IPS-15b (cell line): ENCODE data around the gene PRCP.

Experiments used
- H3K27me3 ChIP-seq: one replicate; pipeline ENCODE4 v1.6.1; 2013; ENCODE audit warnings: low read length; ENCODE audit not compliant: control insufficient read depth, insufficient read depth
- H3K36me3 ChIP-seq: one replicate; pipeline ENCODE4 v1.6.1; 2013; ENCODE audit warnings: low read length; ENCODE audit not compliant: control insufficient read depth, insufficient read depth
- H3K4me1 ChIP-seq: one replicate; pipeline ENCODE4 v1.6.1; 2013; ENCODE audit warnings: mild to moderate bottlenecking, low read length; ENCODE audit not compliant: control insufficient read depth, insufficient read depth
- H3K4me3 ChIP-seq: one replicate; pipeline ENCODE4 v1.5.1; 2013; ENCODE audit warnings: low read depth, low read length
- H3K9ac ChIP-seq: one replicate; pipeline ENCODE4 v1.6.1; 2013; ENCODE audit warnings: low read depth, mild to moderate bottlenecking, low read length
- H3K9me3 ChIP-seq: one replicate; pipeline ENCODE4 v1.6.1; 2013; ENCODE audit warnings: mild to moderate bottlenecking, low read length; ENCODE audit not compliant: control insufficient read depth, insufficient read depth

The PRCP gene

DNA sequence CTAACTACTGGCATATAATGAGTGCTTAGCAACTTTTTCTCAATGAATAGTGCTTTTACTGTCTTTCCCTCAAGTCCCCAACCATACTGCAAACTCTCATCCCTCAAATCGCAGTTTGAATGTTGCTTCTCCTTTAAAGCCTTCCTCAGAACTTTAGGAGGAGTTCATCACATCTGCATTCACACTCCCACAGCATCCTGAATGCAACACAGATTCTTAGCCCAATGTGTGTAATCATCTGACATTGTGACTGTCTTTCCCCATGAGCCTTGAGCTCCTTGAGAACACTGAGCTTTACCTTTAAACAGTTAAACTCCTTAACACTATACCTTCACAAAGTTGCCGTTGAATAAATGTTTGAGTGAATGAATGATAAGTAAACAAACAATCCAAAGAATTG lies 84.8 kb downstream of the PRCP start:
- Histone ChIP-seq H3K4me3 (no peak overlapping the region), H3K36me3 (no peaks in the 10 kb centered on the region), H3K9me3 (no peaks in the 10 kb centered on the region), H3K4me1 (peaks cover 7% of the 10 kb centered on the region), H3K9ac (no peak overlapping the region), H3K27me3 (no peaks in the 10 kb centered on the region)

DNA sequence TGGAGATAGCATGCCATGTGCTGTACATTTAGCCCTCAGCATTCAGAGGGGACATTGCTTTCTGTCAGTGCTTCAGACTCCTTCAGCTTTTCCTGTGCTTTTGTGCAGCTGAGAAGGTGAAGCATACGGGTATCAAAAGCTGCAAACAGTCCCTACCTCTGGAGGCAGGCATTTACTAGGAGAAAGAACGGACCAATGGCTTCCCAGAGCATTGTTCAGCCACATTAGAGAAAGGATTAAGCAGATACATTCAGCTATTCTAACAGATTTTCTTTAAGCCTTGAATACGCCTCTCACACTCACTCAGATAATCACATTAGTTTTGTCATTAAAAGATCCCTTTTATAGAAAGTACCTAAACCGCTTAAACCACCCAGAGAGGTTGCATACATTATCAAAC lies 85.9 kb downstream of the PRCP start:
- Histone ChIP-seq H3K9me3 (no peaks in the 10 kb centered on the region), H3K27me3 (no peaks in the 10 kb centered on the region), H3K36me3 (no peaks in the 10 kb centered on the region), H3K4me1 (peaks cover 7% of the 10 kb centered on the region), H3K9ac (no peak overlapping the region), H3K4me3 (no peak overlapping the region)

DNA sequence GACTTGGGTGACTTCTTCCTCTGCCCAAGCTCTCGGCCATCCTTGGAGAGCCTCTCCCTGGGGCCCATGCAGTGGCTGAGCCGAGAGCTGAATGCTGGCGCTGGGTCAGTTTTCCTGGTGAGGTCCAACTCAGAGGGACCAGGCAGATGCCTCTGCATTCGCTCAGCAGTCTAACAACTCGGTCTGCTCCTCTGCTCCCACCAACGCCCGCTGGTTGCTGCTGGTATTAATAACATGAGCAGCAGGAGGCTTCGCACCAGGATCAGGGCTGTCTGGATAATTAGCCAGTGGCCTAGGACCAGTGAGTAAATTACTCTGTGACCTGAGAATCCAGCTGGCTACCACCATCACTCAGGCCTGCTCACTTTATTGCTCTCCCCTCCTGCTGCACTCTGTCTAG lies 88.9 kb downstream of the PRCP start:
- Histone ChIP-seq H3K4me1 (peaks cover 7% of the 10 kb centered on the region), H3K27me3 (no peaks in the 10 kb centered on the region), H3K9ac (no peak overlapping the region), H3K9me3 (no peaks in the 10 kb centered on the region), H3K36me3 (no peaks in the 10 kb centered on the region), H3K4me3 (no peak overlapping the region)

DNA sequence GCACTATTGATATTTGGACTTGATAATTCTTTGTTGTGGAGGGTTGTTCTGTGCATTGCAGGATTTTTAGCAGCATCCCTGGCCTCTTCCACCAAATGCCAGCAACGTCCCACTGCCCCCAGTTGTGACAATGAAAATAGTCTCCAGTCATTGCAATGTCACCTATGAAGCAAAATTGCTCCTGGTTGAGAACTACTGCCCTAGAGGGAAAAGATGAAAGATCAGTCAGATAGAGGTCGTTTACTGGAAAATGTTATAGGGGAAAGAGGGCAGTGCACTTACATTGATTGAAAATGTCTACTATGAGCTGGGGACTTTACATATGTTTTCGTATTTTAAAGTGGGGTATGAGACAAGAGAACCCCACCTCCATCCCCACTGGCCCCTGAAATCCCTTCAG lies 89.5 kb downstream of the PRCP start:
- H3K4me3 ChIP-seq = no peak overlapping the region
- peaks cover 7% of the 10 kb centered on the region for H3K4me1 ChIP-seq
- no peaks in the 10 kb centered on the region for H3K27me3 ChIP-seq
- H3K9ac ChIP-seq = no peak overlapping the region
- H3K36me3 ChIP-seq = no peaks in the 10 kb centered on the region
- no peaks in the 10 kb centered on the region for H3K9me3 ChIP-seq

DNA sequence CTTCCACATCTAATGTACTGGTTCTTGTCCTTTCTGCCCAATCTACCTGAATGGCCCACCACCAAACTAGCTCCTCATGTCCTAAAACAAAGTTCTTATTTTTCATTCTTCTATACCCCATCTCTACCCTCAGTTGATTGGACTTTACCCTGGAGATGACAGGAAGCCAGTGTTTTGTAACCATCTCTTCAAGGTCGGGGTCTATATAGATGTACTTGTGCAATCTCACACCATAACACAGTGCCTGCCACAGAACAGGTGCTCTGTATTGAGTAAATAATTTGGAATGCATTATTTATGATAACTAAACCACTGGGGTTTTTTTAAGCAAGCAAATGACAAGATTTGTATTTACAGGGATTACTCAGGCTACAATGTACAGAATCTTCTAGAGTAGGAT lies 89.9 kb downstream of the PRCP start:
- H3K9me3 ChIP-seq = no peaks in the 10 kb centered on the region
- H3K4me1 ChIP-seq = peaks cover 7% of the 10 kb centered on the region
- H3K4me3 ChIP-seq = no peak overlapping the region
- H3K27me3 ChIP-seq = no peaks in the 10 kb centered on the region
- H3K9ac ChIP-seq = no peak overlapping the region
- H3K36me3 ChIP-seq = no peaks in the 10 kb centered on the region

DNA sequence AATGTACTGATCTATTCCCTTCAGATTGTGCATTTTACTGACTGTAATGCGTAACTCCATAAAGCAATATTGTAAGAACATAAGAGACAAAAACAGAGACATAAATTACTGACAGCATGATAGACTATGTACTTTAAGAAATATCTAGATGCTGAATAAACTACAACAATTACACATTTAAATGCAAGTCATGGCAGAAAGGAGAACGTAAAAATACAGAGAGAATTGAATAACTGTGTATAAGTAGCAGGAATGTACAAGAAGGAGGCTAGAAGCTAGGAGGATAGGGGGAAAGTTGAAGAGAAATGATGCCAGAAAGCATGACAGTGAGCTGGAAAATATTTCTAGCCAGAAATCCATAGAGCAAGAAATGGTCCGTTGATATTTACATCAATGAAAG lies 92.6 kb downstream of the PRCP start:
- Histone ChIP-seq H3K36me3 (no peaks in the 10 kb centered on the region), H3K4me1 (no peaks in the 10 kb centered on the region), H3K9ac (no peak overlapping the region), H3K4me3 (no peak overlapping the region), H3K27me3 (no peaks in the 10 kb centered on the region), H3K9me3 (no peaks in the 10 kb centered on the region)

DNA sequence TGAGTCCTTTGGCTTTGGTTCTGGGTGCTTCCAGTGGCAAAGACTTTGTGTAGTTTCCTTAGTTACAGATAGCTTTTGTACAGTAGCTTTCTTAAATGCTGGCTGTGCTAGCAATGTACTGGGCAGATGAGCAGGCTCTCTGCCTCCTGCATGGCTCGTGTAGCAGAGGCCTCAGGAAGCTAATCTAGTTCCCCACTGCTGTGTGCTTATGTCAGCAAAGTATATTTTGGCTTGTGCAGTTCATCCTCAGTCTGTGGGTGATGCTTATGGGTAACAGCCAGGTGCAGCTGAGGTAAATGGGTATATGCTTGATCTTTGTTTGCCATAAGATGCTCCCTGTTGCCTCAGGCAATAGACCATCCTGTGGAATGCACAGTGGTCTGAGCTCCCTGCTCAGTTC lies 97.5 kb downstream of the PRCP start:
- H3K9ac ChIP-seq = no peak overlapping the region
- H3K4me1 ChIP-seq = no peaks in the 10 kb centered on the region
- no peaks in the 10 kb centered on the region for H3K9me3 ChIP-seq
- no peaks in the 10 kb centered on the region for H3K36me3 ChIP-seq
- no peaks in the 10 kb centered on the region for H3K27me3 ChIP-seq
- H3K4me3 ChIP-seq = no peak overlapping the region

DNA sequence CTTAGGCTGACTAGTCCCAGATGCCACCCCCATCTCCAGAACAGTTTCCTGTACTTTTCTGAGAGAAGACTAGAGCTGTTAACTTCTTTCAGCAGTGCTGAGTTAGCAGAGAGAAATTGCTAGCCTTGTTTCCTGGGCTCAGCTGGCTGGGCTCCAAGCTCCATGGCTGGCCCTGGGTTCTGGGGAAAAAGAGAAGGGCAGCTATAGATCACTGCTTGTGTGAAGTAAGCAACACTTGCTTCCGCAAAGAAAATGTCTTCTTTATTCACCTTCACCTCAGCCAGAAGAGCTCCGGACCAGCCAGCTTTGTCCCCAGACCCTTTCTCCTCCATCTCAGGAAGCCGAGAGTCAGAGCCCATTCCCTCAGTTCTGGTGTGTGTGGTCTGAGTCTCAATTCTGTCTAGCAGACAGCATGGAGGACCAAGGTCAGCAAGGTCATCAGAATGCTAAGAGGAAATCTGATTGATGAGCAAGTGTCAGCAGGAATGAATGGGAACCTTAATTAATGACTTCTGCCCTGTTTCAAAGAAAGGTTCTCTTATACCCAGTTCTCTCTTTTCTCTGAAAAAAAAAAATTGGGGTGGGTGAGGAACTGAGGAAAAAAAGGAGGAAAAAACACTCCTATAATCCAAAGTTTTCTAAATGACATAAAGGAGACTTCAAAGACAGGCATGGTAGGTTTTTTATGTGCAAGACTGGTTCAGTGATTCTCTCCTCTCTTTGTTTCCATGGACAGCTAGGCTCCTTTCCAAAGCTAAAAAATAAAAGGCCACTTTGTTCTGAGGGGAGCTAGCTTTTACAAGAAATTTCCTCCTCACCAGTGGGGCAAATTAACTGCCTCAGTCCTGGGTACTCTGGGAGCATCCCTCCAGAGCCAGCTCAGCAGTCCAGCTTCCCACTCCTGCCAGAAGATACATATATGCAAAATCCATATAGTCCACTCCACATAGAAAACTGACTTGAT lies 103.0 kb downstream of the PRCP start:
- H3K9ac ChIP-seq = no peak overlapping the region
- H3K4me1 ChIP-seq = no peaks in the 10 kb centered on the region
- no peak overlapping the region for H3K4me3 ChIP-seq
- H3K36me3 ChIP-seq = no peaks in the 10 kb centered on the region
- H3K27me3 ChIP-seq = no peaks in the 10 kb centered on the region
- H3K9me3 ChIP-seq = no peaks in the 10 kb centered on the region

DNA sequence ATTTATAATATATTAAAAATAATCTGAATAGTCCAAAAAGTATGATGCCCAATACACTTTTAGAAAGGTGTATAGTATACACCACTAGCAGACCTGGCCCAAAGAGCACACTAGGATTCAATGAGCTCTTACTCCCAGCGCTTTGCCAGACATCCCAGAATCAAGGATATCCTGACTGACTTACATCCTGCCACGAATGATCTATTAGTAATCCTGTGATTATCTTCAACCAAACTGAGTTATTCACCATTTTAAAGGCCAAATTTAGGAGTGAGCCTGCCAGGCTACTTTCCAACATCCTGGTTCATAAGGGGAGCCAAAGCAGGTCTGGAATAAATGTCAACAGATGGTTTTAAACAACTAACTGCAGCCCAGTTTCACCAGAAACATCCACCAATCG lies 105.7 kb downstream of the PRCP start:
- H3K9ac ChIP-seq = no peak overlapping the region
- no peaks in the 10 kb centered on the region for H3K9me3 ChIP-seq
- H3K4me3 ChIP-seq = no peak overlapping the region
- H3K4me1 ChIP-seq = no peaks in the 10 kb centered on the region
- H3K36me3 ChIP-seq = no peaks in the 10 kb centered on the region
- no peaks in the 10 kb centered on the region for H3K27me3 ChIP-seq

DNA sequence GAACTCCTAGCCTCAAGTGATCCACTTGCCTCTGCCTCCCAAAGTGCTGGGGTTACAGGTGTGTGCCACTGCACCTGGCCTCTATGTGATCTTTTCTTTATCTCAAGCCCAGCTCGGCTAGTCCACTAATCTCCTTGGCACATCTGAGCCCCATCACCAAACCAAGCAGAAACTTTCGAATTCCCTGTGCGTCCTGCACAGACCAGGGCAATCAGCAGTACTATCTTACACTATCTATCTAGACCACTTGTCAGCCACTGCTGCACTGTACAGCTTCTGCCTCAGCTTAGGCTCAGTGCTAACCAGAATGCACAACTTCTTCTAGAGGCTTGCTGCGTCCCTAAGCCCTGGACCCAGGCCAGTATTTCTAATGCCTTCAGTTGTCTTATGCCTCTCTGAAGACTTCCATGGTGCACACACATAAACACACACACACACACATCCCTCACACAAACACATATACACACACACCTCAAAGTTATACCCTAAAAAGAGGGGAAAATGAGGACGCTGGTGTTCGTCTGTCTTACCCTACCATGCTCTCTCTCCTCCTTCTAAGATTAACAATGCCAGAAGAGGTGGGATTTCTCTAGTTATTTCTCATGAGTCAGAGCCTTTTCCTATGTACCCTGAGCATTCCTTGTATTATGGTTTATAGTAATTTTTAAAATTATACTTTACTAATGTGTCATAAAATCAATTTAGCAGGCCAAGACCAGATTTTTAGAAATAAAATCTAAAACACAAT lies 107.2 kb downstream of the PRCP start:
- Histone ChIP-seq H3K9me3 (no peaks in the 10 kb centered on the region), H3K9ac (no peak overlapping the region), H3K4me3 (no peak overlapping the region), H3K27me3 (no peaks in the 10 kb centered on the region), H3K36me3 (no peaks in the 10 kb centered on the region), H3K4me1 (no peaks in the 10 kb centered on the region)

DNA sequence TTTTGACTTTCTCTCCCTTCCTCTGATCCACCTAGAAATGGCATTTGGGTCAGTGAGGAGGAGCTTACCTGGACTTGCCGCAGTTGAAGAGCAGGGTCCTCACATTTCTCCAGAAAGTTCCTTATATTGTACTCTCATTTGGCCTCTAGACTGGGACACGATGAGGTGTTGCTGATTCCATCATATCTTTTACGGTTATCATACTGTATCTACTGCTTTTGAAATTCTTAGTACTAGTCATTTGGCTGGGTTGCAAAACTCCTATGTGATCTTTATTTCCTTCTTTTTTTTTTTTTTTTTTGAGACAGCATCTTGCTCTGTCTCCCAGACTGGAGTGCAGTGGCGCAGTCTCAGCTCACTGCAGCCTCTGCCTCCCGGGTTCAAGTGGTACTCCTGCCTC lies 107.9 kb downstream of the PRCP start:
- no peak overlapping the region for H3K9ac ChIP-seq
- H3K36me3 ChIP-seq = no peaks in the 10 kb centered on the region
- no peaks in the 10 kb centered on the region for H3K4me1 ChIP-seq
- no peak overlapping the region for H3K4me3 ChIP-seq
- no peaks in the 10 kb centered on the region for H3K9me3 ChIP-seq
- H3K27me3 ChIP-seq = no peaks in the 10 kb centered on the region

DNA sequence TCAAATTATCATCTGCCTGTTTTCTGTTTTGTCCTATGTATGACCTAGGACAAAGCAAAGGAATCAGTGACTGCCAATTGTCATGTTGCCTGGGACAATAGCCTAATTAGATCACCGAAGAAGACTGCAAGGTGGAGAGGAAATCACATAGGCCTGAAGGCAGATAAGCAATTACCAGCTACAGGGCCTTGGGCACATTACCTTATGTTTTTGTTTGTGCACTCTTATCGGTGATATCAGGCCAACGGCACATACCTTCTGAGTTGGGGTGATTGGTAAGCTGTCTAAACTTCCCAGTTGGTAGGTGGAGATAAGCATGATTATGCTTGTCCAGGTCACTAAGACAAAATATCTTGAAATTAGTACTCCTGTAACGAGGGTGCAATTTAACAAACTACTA lies 108.5 kb downstream of the PRCP start:
- Histone ChIP-seq H3K36me3 (no peaks in the 10 kb centered on the region), H3K4me1 (no peaks in the 10 kb centered on the region), H3K9ac (no peak overlapping the region), H3K27me3 (no peaks in the 10 kb centered on the region), H3K9me3 (no peaks in the 10 kb centered on the region), H3K4me3 (no peak overlapping the region)
